Panc1 (cell line): ENCODE measurements around the gene WASHC1. TPM values are rescaled to one million over a fixed set of nuclear protein-coding genes. Genes with fewer than 3 reads are reported as not detected.
"Not testable (repeated sequence)": the region's sequence is repeated elsewhere in the genome, so short reads cannot be mapped to it uniquely, and the experiment has no call there.

Experiments
- ATAC-seq: fragments of 200-7000 bp; cut with Tn5 transposase; 2 replicates; pipeline ENCODE4 v1.9.1; 2020; ENCODE audit warnings: mild to moderate bottlenecking, moderate library complexity
- Bru-seq: library from RNA; stranded (reverse); fragments of 400-500 nt; gene quantifications from one replicate; lab custom pipeline; 2021; lab: Mats Ljungman, UMichigan
- BruChase-seq, 2 experiments: library from RNA; stranded (reverse); fragments of 400-500 nt; gene quantifications; one replicate each; lab custom pipeline; 2021; lab: Mats Ljungman, UMichigan
- BruUV-seq: library from RNA; stranded (reverse); fragments of 400-500 nt; replicated peaks from 2 replicates; lab custom pipeline; 2021; lab: Mats Ljungman, UMichigan
- CTCF ChIA-PET: fragments of 300-600 bp; sonication (Branson Sonifier 250); formaldehyde crosslinking; loops from one replicate; lab custom pipeline; 2022; ENCODE audit warnings: antibody characterized with exemption; lab: Charles Lee
- POLR2A ChIA-PET: fragments of 300-600 bp; sonication (Branson Sonifier 250); formaldehyde crosslinking; loops from one replicate; lab custom pipeline; 2022; ENCODE audit warnings: antibody characterized with exemption; lab: Charles Lee
- DNase-seq: peaks from one replicate; pipeline ENCODE4 v3.0.0-alpha.2; 2010; ENCODE audit warnings: low read depth, low spot score
- H3K27ac ChIP-seq: 2 replicates; pipeline ENCODE4 v1.5.1; 2011; ENCODE audit warnings: mild to moderate bottlenecking, low read length, inconsistent platforms
- H3K27me3 ChIP-seq: fragments of 200-500 bp; sonication (Bioruptor generic); 2 replicates; pipeline ENCODE4 v1.6.0; 2014; ENCODE audit warnings: low read length, inconsistent platforms; ENCODE audit not compliant: control insufficient read depth, insufficient read depth
- H3K36me3 ChIP-seq: fragments of 200-500 bp; sonication (Bioruptor generic); 2 replicates; pipeline ENCODE4 v1.5.1; 2014; ENCODE audit warnings: inconsistent platforms, mild to moderate bottlenecking, low read length, moderate library complexity; ENCODE audit not compliant: control insufficient read depth, insufficient read depth
- H3K4me1 ChIP-seq: 2 replicates; pipeline ENCODE4 v1.5.1; 2011; ENCODE audit warnings: inconsistent platforms, mild to moderate bottlenecking, low read length, moderate library complexity; ENCODE audit not compliant: control insufficient read depth, insufficient read depth
- H3K4me3 ChIP-seq, 2 experiments: 2 replicates each; pipeline ENCODE4 v1.5.1; 2011 to 2012; ENCODE audit warnings: low read depth in 2 of 2, low read length in 2 of 2, mild to moderate bottlenecking in 2 of 2, inconsistent platforms in 1 of 2, moderate library complexity in 1 of 2
- H3K9me3 ChIP-seq: fragments of 200-500 bp; sonication (Bioruptor generic); 2 replicates; pipeline ENCODE4 v1.5.1; 2014; ENCODE audit warnings: low read depth, mild to moderate bottlenecking, inconsistent platforms, low read length, moderate library complexity; ENCODE audit not compliant: control insufficient read depth, insufficient read depth
- in situ Hi-C: cut with HindIII; loops from 2 replicates; pipeline ENCODE4 v1.10.0; 2016; ENCODE audit warnings: low sequenced_read_pairs, low pct_unique_long_range_greater_than_20kb
- intact Hi-C: fragments of 100-400 bp; cut with micrococcal nuclease; formaldehyde crosslinking; loops from one replicate; pipeline ENCODE4 v1.10.0; 2022; ENCODE audit not compliant: unreplicated experiment
- long read RNA-seq: library from polyadenylated mRNA; unstranded; transcript quantifications from one replicate; pipeline ENCODE4 v2.0.0, GENCODE V29; 2021; ENCODE audit not compliant: unreplicated experiment
- polyA plus RNA-seq: library from polyadenylated mRNA; unstranded; fragments of >200 nt; gene quantifications from one replicate; pipeline ENCODE4 v1.2.1, GENCODE V29; 2012; ENCODE audit warnings: missing spikeins; ENCODE audit not compliant: insufficient read length
- total RNA-seq: library from RNA; stranded (reverse); gene quantifications from one replicate; pipeline ENCODE4 v1.2.1, GENCODE V29; 2021; ENCODE audit not compliant: unreplicated experiment

The WASHC1 gene
- total RNA-seq (9.8 TPM), Bru-seq, nascent RNA (percentile 55 among the genes with signal in this experiment), BruChase-seq, experiment 1, labeled RNA remaining after a 2-hour chase (percentile 66 among the genes with signal in this experiment), BruChase-seq, experiment 2, labeled RNA remaining after a 6-hour chase (percentile 59 among the genes with signal in this experiment)
- 11.5 TPM for polyA plus RNA-seq
- long read RNA-seq, partial matches to known transcripts, result 2 of 7 reads
- long read RNA-seq, other reads (novel, unspliced or antisense), result 5 of 7 reads

- CTCF ChIA-PET, result not testable (repeated sequence)
Observed at GRCh38 chr9:29356-29755, at the start of gene WASHC1. WASHC1 (minus strand) TSS chr9:29456; CDS start chr9:24999, 4,457 bp downstream.

GRCh38 chr9:78333-78732 is 49.1 kb upstream of the WASHC1 start:
- H3K4me1 ChIP-seq, POLR2A ChIA-PET, H3K27me3 ChIP-seq, H3K9me3 ChIP-seq, H3K4me3 ChIP-seq, ATAC-seq, intact Hi-C loops, H3K36me3 ChIP-seq, DNase-seq, H3K27ac ChIP-seq, BruUV-seq, in situ Hi-C loops, CTCF ChIA-PET: not testable (repeated sequence)

More at GRCh38 chr9:29356-29755, at the start of gene WASHC1:
- DNase-seq, in situ Hi-C loops, ATAC-seq, BruUV-seq, intact Hi-C loops, H3K9me3 ChIP-seq, H3K4me1 ChIP-seq, H3K27ac ChIP-seq, POLR2A ChIA-PET, H3K27me3 ChIP-seq, H3K36me3 ChIP-seq: not testable (repeated sequence)
- peak within 1 kb of the TSS; percentile 33 to 40 for H3K4me3 ChIP-seq

DNA sequence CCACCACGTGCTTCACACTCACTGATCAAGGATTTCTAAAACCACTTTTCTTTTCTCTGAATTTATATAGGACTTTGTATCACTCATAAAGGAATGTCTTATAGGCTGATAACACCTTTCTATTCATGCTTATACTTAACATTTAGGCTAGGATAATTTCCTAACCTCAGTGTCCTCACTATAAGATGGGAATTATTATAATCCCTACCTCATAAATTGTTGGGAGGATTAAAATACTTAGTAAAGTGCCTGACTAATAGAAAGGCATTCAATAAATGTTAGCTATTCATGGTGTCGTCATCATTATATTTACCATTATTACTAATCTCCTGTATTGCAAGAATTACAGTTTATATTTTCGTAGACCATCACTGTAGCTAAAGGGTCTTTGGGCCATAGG is 47.1 kb upstream of the WASHC1 start:
- H3K36me3 ChIP-seq, H3K27ac ChIP-seq, DNase-seq, intact Hi-C loops, H3K9me3 ChIP-seq, BruUV-seq, H3K4me1 ChIP-seq, H3K4me3 ChIP-seq, CTCF ChIA-PET, POLR2A ChIA-PET, ATAC-seq, in situ Hi-C loops, H3K27me3 ChIP-seq: not testable (repeated sequence)

DNA sequence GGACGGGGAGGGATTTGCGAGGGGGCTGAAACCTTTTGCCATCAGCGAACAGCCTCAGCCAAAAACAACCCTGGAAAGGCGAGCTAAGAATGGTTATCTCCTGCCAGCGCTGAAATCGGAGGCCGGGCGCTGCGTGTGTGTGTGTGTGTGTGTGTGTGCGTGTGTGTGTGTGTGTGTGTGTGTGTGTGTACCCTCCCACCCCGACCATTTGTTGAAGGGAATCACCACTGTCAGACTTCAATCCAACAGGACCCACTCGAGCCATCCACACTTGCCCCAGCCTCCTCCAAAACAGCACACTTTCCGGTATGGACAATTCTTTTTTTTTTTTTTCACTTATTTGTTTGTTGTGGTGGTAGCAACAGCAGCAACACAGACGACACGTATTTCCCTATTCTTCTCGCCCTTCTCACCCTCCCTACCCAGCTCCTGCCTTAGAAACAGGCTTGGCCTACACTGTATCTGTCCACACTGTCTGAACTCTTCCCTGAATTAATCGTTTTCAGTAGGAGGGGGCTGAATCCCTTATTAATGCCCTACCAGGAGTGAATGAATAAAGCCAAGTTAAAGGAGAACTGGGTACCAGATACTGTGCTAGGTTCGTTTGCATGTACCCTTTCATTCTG is 44.8 kb upstream of the WASHC1 start:
- H3K27me3 ChIP-seq, CTCF ChIA-PET, BruUV-seq, H3K9me3 ChIP-seq, H3K27ac ChIP-seq, DNase-seq, intact Hi-C loops, H3K4me3 ChIP-seq, ATAC-seq, POLR2A ChIA-PET, in situ Hi-C loops, H3K4me1 ChIP-seq, H3K36me3 ChIP-seq: not testable (repeated sequence)

GRCh38 chr9:73076-73899 is 44.0 kb upstream of the WASHC1 start:
- H3K4me1 ChIP-seq, H3K4me3 ChIP-seq, H3K27me3 ChIP-seq, H3K36me3 ChIP-seq, CTCF ChIA-PET, POLR2A ChIA-PET, H3K27ac ChIP-seq, in situ Hi-C loops, intact Hi-C loops, DNase-seq, H3K9me3 ChIP-seq, BruUV-seq: not testable (repeated sequence)
- ATAC-seq, result peak; percentile 53

GRCh38 chr9:63031-63629 is 33.9 kb upstream of the WASHC1 start:
- H3K9me3 ChIP-seq, in situ Hi-C loops, CTCF ChIA-PET, H3K4me1 ChIP-seq, BruUV-seq, H3K27ac ChIP-seq, DNase-seq, ATAC-seq, H3K4me3 ChIP-seq, H3K27me3 ChIP-seq, POLR2A ChIA-PET, H3K36me3 ChIP-seq, intact Hi-C loops: not testable (repeated sequence)

GRCh38 chr9:52678-53077 is 23.4 kb upstream of the WASHC1 start:
- intact Hi-C loops, ATAC-seq, BruUV-seq, in situ Hi-C loops, H3K36me3 ChIP-seq, CTCF ChIA-PET, H3K27me3 ChIP-seq, H3K4me3 ChIP-seq, H3K4me1 ChIP-seq, DNase-seq, H3K27ac ChIP-seq, H3K9me3 ChIP-seq, POLR2A ChIA-PET: not testable (repeated sequence)
